ENCODE results near the gene DENND1B. TPM values are rescaled to one million over a fixed set of nuclear protein-coding genes. Genes with fewer than 3 reads are reported as not detected.

Gene DENND1B
- total RNA-seq, 2 donors from 2014 or later, result 9.4 to 11.9 TPM

- no peak overlapping the region for H3K4me3 Mint-ChIP-seq
- Histone ChIP-seq H3K36me3 (ENCODE audit: control insufficient read depth, insufficient read depth, low read length) (no peaks in the 10 kb centered on the region), H3K4me3 (ENCODE audit: low read length) (no peak overlapping the region), H3K27ac (ENCODE audit: low read depth, low read length) (no peak overlapping the region), H3K4me1 (ENCODE audit: control insufficient read depth, insufficient read depth, low read length) (peaks cover 4% of the 10 kb centered on the region), H3K27me3 (ENCODE audit: control insufficient read depth, insufficient read depth, low read length, poor library complexity, severe bottlenecking) (no peaks in the 10 kb centered on the region), H3K9ac (ENCODE audit: extremely low read depth, low read length, poor library complexity, severe bottlenecking) (no peak overlapping the region), H3K9me3 (ENCODE audit: control insufficient read depth, low read length) (no peaks in the 10 kb centered on the region)
- DNase-seq, result no peak
- WGBS, 2 experiments (ENCODE audit: insufficient coverage in 1 of 2, insufficient read length in 1 of 2), result 59% methylated on average over 3 of the region's 4 CpGs; no CpG with 5 or more reads in 1 of the 2 experiments
- H3K27me3 Mint-ChIP-seq (ENCODE audit: insufficient read depth), result no peaks in the 10 kb centered on the region
- peak; percentile 88 for TF ChIP-seq CTCF (conservative IDR thresholded peaks at IDR 0.05)
- H3K27ac Mint-ChIP-seq, result no peak overlapping the region
- peaks cover 6% of the 10 kb centered on the region for H3K4me1 Mint-ChIP-seq
- no peaks in the 10 kb centered on the region for H3K9me3 Mint-ChIP-seq
- H3K36me3 Mint-ChIP-seq (ENCODE audit: low read depth), result no peaks in the 10 kb centered on the region
These were observed 248.4 kb downstream of the DENND1B start for GRCh38 chr1:197526736-197527371.

- no peaks in the 10 kb centered on the region for H3K27me3 ChIP-seq (ENCODE audit: control insufficient read depth, insufficient read depth, low read length, poor library complexity, severe bottlenecking)
- Mint-ChIP-seq H3K4me1 (peaks cover 15% of the 10 kb centered on the region), H3K9me3 (no peaks in the 10 kb centered on the region), H3K36me3 (ENCODE audit: low read depth) (no peaks in the 10 kb centered on the region), H3K4me3 (no peak overlapping the region), H3K27ac (no peak overlapping the region), H3K27me3 (ENCODE audit: insufficient read depth) (no peaks in the 10 kb centered on the region)
- no peak overlapping the region for H3K4me3 ChIP-seq (ENCODE audit: low read length)
- no peak overlapping the region for H3K9ac ChIP-seq (ENCODE audit: extremely low read depth, low read length, poor library complexity, severe bottlenecking)
- no peak overlapping the region for H3K27ac ChIP-seq (ENCODE audit: low read depth, low read length)
- H3K36me3 ChIP-seq (ENCODE audit: control insufficient read depth, insufficient read depth, low read length), result no peaks in the 10 kb centered on the region
- no peaks in the 10 kb centered on the region for H3K9me3 ChIP-seq (ENCODE audit: control insufficient read depth, low read length)
- peak; percentile 86 for TF ChIP-seq CTCF (conservative IDR thresholded peaks at IDR 0.05)
- WGBS, 2 experiments (ENCODE audit: insufficient coverage in 1 of 2, insufficient read length in 1 of 2), result 11 to 20% methylated on average over 1 to 2 of the region's 2 CpGs
- peak; percentile 57 for DNase-seq
- H3K4me1 ChIP-seq (ENCODE audit: control insufficient read depth, insufficient read depth, low read length), result no peaks in the 10 kb centered on the region
These were observed 254.1 kb downstream of the DENND1B start for GRCh38 chr1:197521118-197521739.

GRCh38 chr1:197519741-197520334, 255.4 kb downstream of the DENND1B start:
- H3K9me3 ChIP-seq (ENCODE audit: control insufficient read depth, low read length), result no peaks in the 10 kb centered on the region
- 96 to 100% methylated on average over 1 of the region's 1 CpG for WGBS, 2 experiments (ENCODE audit: insufficient coverage in 1 of 2, insufficient read length in 1 of 2)
- H3K4me1 ChIP-seq (ENCODE audit: control insufficient read depth, insufficient read depth, low read length), result no peaks in the 10 kb centered on the region
- no peaks in the 10 kb centered on the region for H3K36me3 ChIP-seq (ENCODE audit: control insufficient read depth, insufficient read depth, low read length)
- Mint-ChIP-seq H3K4me1 (peaks cover 14% of the 10 kb centered on the region), H3K27ac (no peak overlapping the region), H3K4me3 (no peak overlapping the region), H3K9me3 (no peaks in the 10 kb centered on the region), H3K36me3 (ENCODE audit: low read depth) (no peaks in the 10 kb centered on the region), H3K27me3 (ENCODE audit: insufficient read depth) (no peaks in the 10 kb centered on the region)
- DNase-seq, result no peak
- no peak overlapping the region for H3K9ac ChIP-seq (ENCODE audit: extremely low read depth, low read length, poor library complexity, severe bottlenecking)
- peak; percentile 69 for TF ChIP-seq CTCF (conservative IDR thresholded peaks at IDR 0.05)
- no peak overlapping the region for H3K27ac ChIP-seq (ENCODE audit: low read depth, low read length)
- no peaks in the 10 kb centered on the region for H3K27me3 ChIP-seq (ENCODE audit: control insufficient read depth, insufficient read depth, low read length, poor library complexity, severe bottlenecking)
- no peak overlapping the region for H3K4me3 ChIP-seq (ENCODE audit: low read length)

Measured in endodermal cell (in vitro differentiated cells).